SKM-1 (cell line): ENCODE data around the gene SP5.
"Not testable (repeated sequence)": the region's sequence is repeated elsewhere in the genome, so short reads cannot be mapped to it uniquely, and the experiment has no call there.

ENCODE experiments used
- DNase-seq: peaks from one replicate; lab custom pipeline; 2025; ENCODE audit not compliant: unreplicated experiment; lab: John Stamatoyannopoulos, UW

The SP5 gene

GRCh38 chr2:170710609-170710979, 4.5 kb upstream of the SP5 start:
- no peak for DNase-seq

GRCh38 chr2:170711196-170711773, 3.9 kb upstream of the SP5 start:
- no peak for DNase-seq

- DNase-seq: no peak
These were observed 3.1 kb upstream of the SP5 start for GRCh38 chr2:170711774-170712652.

GRCh38 chr2:170712653-170713542, 2.2 kb upstream of the SP5 start:
- DNase-seq: no peak

GRCh38 chr2:170713543-170714380, 1.4 kb upstream of the SP5 start:
- no peak for DNase-seq

GRCh38 chr2:170714381-170715061, 616 bp upstream of the SP5 start:
- no peak for DNase-seq

- no peak for DNase-seq
These were observed 1.0 kb downstream of the SP5 start for GRCh38 chr2:170715932-170716777.

GRCh38 chr2:170716851-170717598, 1.9 kb downstream of the SP5 start:
- no peak for DNase-seq

GRCh38 chr2:170717599-170717963, 2.4 kb downstream of the SP5 start:
- DNase-seq: no peak

GRCh38 chr2:170717991-170718589, 3.0 kb downstream of the SP5 start:
- DNase-seq: no peak

GRCh38 chr2:170719810-170720209, 4.7 kb downstream of the SP5 start:
- no peak for DNase-seq

GRCh38 chr2:170721678-170722077, 6.5 kb downstream of the SP5 start:
- no peak for DNase-seq

- no peak for DNase-seq
These were observed 7.2 kb downstream of the SP5 start for GRCh38 chr2:170722301-170722700.

GRCh38 chr2:170723446-170723958, 8.4 kb downstream of the SP5 start:
- DNase-seq: no peak

- no peak for DNase-seq
These were observed 18.9 kb downstream of the SP5 start for GRCh38 chr2:170733798-170734600.

GRCh38 chr2:170734601-170735000, 19.5 kb downstream of the SP5 start:
- not testable (repeated sequence) for DNase-seq

GRCh38 chr2:170736628-170737027, 21.5 kb downstream of the SP5 start:
- DNase-seq: peak; percentile 71
